SK-N-SH treated with all-trans-retinoic acid at 6 μM for 48 hours (cell line): ENCODE measurements around the gene MRRF.

Experiments used
- ARNTL ChIP-seq: fragments of 450-650 bp; formaldehyde crosslinking; IDR thresholded peaks from 2 replicates; pipeline ENCODE4 v1.5.0; 2020; ENCODE audit warnings: low read depth, mild to moderate bottlenecking, moderate library complexity, borderline replicate concordance
- BACH2 ChIP-seq: fragments of 250-450 bp; sonication (Bioruptor Pico); IDR thresholded peaks from 2 replicates; pipeline ENCODE4 v1.9.0; 2021; ENCODE audit warnings: mild to moderate bottlenecking, borderline replicate concordance
- CREB5 ChIP-seq: fragments of 250-450 bp; sonication (Bioruptor Pico); IDR thresholded peaks from 2 replicates; pipeline ENCODE4 v1.5.1; 2020; ENCODE audit warnings: low read depth, mild to moderate bottlenecking, moderate library complexity
- GLIS3 ChIP-seq: fragments of 250-450 bp; sonication (Bioruptor Pico); IDR thresholded peaks from 2 replicates; pipeline ENCODE4 v1.5.0; 2020; ENCODE audit warnings: mild to moderate bottlenecking, moderate library complexity
- PATZ1 ChIP-seq: fragments of 250-450 bp; sonication (Bioruptor Pico); IDR thresholded peaks from 2 replicates; pipeline ENCODE4 v1.8.0; 2020; ENCODE audit warnings: mild to moderate bottlenecking, moderate library complexity, borderline replicate concordance
- SNAI2 ChIP-seq: fragments of 250-450 bp; sonication (Bioruptor Pico); IDR thresholded peaks from 2 replicates; pipeline ENCODE4 v1.5.0; 2020; ENCODE audit warnings: mild to moderate bottlenecking, moderate library complexity
- ZFP30 ChIP-seq: fragments of 450-650 bp; formaldehyde crosslinking; IDR thresholded peaks from 2 replicates; pipeline ENCODE4 v1.5.0; 2022; ENCODE audit warnings: mild to moderate bottlenecking, moderate library complexity
- ZNF70 ChIP-seq: fragments of 450-650 bp; formaldehyde crosslinking; IDR thresholded peaks from 2 replicates; pipeline ENCODE4 v1.5.0; 2020; ENCODE audit warnings: mild to moderate bottlenecking, moderate library complexity
- ZNF8 ChIP-seq: fragments of 450-650 bp; formaldehyde crosslinking; IDR thresholded peaks from 2 replicates; pipeline ENCODE4 v1.5.0; 2020; ENCODE audit warnings: mild to moderate bottlenecking, moderate library complexity

- TF ChIP-seq BACH2 (no peak), PATZ1 (CRISPR knock-in tag) (no peak), ARNTL (CRISPR knock-in tag) (no peak), GLIS3 (CRISPR knock-in tag) (no peak), SNAI2 (CRISPR knock-in tag) (no peak), ZNF70 (no peak), ZNF8 (CRISPR knock-in tag) (no peak), ZFP30 (CRISPR knock-in tag) (no peak), CREB5 (CRISPR knock-in tag) (no peak)
Measured at GRCh38 chr9:122226758-122227574, 37.7 kb upstream of the MRRF start.
